AG04450 (cell line): ENCODE data around the gene CCL11. TPM values are rescaled to one million over a fixed set of nuclear protein-coding genes. Genes with fewer than 3 reads are reported as not detected.
A peak's percentile ranks its signal among the peaks of the same experiment; 100 is the strongest.

Source experiments
- CTCF ChIA-PET: fragments of 300-600, 350-600 bp; formaldehyde crosslinking; extraction: SDS; loops from one replicate; lab custom pipeline; 2022; ENCODE audit warnings: antibody characterized with exemption, inconsistent platforms; lab: Charles Lee
- POLR2A ChIA-PET: fragments of 350-600 bp; formaldehyde crosslinking; extraction: SDS; loops from one replicate; lab custom pipeline; 2021; ENCODE audit warnings: antibody characterized with exemption, inconsistent platforms; lab: Yijun Ruan, JAX
- DNase-seq: peaks from one replicate; pipeline ENCODE4 v3.0.0-alpha.2; 2011; ENCODE audit warnings: low read depth, low spot score
- H3K27ac ChIP-seq: one replicate; pipeline ENCODE4 v1.5.1; 2012; ENCODE audit warnings: low read depth, low read length, control low read depth
- H3K27me3 ChIP-seq: one replicate; pipeline ENCODE4 v1.6.0; 2012; ENCODE audit warnings: low read length; ENCODE audit not compliant: control insufficient read depth, insufficient read depth
- H3K4me3 ChIP-seq: 2 replicates; pipeline ENCODE4 v1.5.1; 2011; ENCODE audit warnings: mild to moderate bottlenecking, low read depth, low read length, control low read depth
- H3K9me3 ChIP-seq: 2 replicates; pipeline ENCODE4 v1.5.1; 2012; ENCODE audit warnings: low read length; ENCODE audit not compliant: control insufficient read depth, insufficient read depth
- CTCF ChIP-seq: IDR thresholded peaks from 2 replicates; pipeline ENCODE4 v1.5.1; 2011; ENCODE audit warnings: low read depth, low read length, control low read depth, inconsistent platforms
- polyA plus RNA-seq: library from polyadenylated mRNA; depleted of rRNA; stranded (reverse); fragments of >200 nt; gene quantifications from 2 replicates; pipeline ENCODE4 v1.2.3, GENCODE V29; 2011

The CCL11 gene
- polyA plus RNA-seq, 1 experiment: 0.73 TPM

DNA sequence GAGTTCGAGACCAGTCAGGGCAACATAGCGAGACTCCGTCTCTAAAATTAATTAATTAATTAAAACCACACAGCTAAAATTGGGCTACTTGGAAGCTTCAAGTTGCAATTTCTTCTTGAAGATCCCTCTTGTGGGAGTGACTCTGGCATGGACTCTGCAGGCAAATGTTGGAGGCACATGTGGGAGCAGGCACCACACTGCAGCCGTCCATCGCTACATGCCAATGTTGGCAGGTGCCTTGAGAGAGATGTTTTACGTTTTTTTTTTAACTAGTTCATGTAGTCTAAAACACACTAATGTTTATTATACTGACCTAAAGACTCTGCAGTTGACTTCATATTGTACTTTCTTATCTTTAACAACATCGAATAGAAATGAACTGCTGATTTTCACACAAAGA lies 25.7 kb downstream of the CCL11 start:
- ChIA-PET POLR2A (no interaction called here), CTCF (interaction anchor here (1.0 to 14.2 kb wide), 2 partner anchors 49 to 140 kb away, joined by 3 to 192 read pairs; partner anchors contain the start of gene CCL1)
- Histone ChIP-seq H3K27ac (no peak overlapping the region), H3K4me3 (no peak overlapping the region), H3K27me3 (no peaks in the 10 kb centered on the region), H3K9me3 (no peaks in the 10 kb centered on the region)
- no peak for TF ChIP-seq CTCF
- DNase-seq: no peak

GRCh38 chr17:34312080-34312479 lies 26.5 kb downstream of the CCL11 start:
- Histone ChIP-seq H3K4me3 (no peak overlapping the region), H3K9me3 (no peaks in the 10 kb centered on the region), H3K27me3 (no peaks in the 10 kb centered on the region), H3K27ac (no peak overlapping the region)
- TF ChIP-seq CTCF: no peak
- ChIA-PET CTCF (interaction anchor here (1.0 to 14.2 kb wide), 2 partner anchors 48 to 141 kb away, joined by 3 to 192 read pairs; partner anchors contain the start of gene CCL1), POLR2A (interaction anchor here (1.4 kb wide), 1 partner anchor 10 kb away, joined by 3 read pairs; no protein-coding TSS in a partner anchor)
- DNase-seq: no peak

DNA sequence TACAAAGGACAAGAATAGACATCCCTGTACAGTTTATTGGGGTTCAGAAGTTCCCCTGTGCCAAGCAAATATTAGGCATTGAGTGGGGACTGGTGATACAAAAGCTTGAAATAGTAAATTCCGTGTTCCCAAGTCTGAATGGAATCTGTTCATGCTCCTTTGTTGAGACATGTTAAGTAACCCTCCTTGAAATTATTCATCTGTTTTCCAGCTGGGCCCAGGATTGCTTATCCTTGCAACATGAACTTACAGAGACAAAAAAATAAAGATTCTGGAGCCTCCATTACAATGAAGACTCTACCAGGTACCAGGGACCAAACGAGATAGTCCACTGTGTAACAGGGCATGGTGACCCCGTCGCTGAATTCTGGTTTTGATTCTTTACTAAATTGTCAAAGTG lies 27.6 kb downstream of the CCL11 start:
- Histone ChIP-seq H3K27me3 (no peaks in the 10 kb centered on the region), H3K4me3 (no peak overlapping the region), H3K27ac (no peak overlapping the region), H3K9me3 (no peaks in the 10 kb centered on the region)
- CTCF ChIA-PET: interaction anchor here (1.1 to 14.2 kb wide), 2 partner anchors 47 to 48 kb away, joined by 4 to 192 read pairs; partner anchors contain the start of gene CCL1
- DNase-seq: no peak
- TF ChIP-seq CTCF: no peak
- POLR2A ChIA-PET: interaction anchor here (1.4 kb wide), 1 partner anchor 11 kb away, joined by 3 read pairs; no protein-coding TSS in a partner anchor

DNA sequence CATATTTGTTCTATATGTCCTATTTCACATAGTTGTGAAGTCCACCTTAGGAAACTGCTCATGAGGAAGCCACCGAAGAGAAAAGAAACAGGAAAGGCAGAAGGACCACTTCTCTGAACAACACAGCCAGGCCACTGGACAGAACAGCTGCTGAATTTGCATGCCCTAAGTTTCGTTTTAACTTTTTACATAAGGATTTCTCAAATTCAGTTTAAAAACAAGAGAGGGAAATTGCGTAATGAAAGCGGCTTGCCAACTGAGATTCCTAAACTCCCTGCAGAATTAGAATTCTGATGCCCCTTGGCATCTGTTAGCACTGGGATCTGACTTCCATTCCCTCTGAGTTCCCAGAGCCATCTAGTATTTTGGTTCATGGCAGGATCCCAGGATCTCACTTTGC lies 28.7 kb downstream of the CCL11 start:
- no peak for DNase-seq
- TF ChIP-seq CTCF: no peak
- no peaks in the 10 kb centered on the region for H3K9me3 ChIP-seq
- POLR2A ChIA-PET: no interaction called here
- H3K4me3 ChIP-seq: no peak overlapping the region
- CTCF ChIA-PET: interaction anchor here (1.1 kb wide), 1 partner anchor 47 kb away, joined by 4 read pairs; no protein-coding TSS in a partner anchor
- H3K27me3 ChIP-seq: no peaks in the 10 kb centered on the region
- peak overlapping the region; percentile 31 for H3K27ac ChIP-seq

DNA sequence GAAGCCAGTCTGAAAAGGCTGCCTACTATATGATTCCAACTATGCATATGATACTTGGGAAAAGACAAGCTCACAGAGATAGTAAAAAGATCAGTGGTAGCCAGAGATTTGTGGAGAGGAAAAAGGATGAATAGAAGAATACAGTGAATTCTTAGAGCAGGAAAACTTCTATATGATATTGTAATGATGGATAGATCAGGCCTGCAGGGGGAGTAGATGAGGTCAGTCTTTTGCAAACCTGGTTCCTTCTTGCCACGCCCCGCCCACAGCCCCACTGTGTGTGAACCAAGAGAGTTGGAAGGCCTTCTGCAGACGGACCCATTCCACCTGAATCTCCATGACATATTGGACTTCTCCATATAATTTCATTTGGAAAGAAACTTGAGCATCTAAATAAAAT lies 32.9 kb downstream of the CCL11 start:
- DNase-seq: no peak
- TF ChIP-seq CTCF: 0 out of 2 replicates have a peak, but pooled peaks have one; percentile 3
- H3K27ac ChIP-seq: no peak overlapping the region
- ChIA-PET POLR2A (no interaction called here), CTCF (interaction anchor here (1.0 to 5.1 kb wide), 2 partner anchors 12 to 43 kb away, joined by 3 to 32 read pairs; no protein-coding TSS in a partner anchor)
- H3K27me3 ChIP-seq: no peaks in the 10 kb centered on the region
- no peak overlapping the region for H3K4me3 ChIP-seq
- no peaks in the 10 kb centered on the region for H3K9me3 ChIP-seq
